WTC11 (cell line): Measurements from ENCODE around the gene HHAT. TPM values are rescaled to one million over a fixed set of nuclear protein-coding genes. Genes with fewer than 3 reads are reported as not detected.

Experiments used
- ATAC-seq: fragments of 200-7000 bp; cut with Tn5 transposase; 2 replicates; pipeline ENCODE4 v1.10.0; 2021; ENCODE audit warnings: mild to moderate bottlenecking, moderate library complexity
- CTCF ChIA-PET: fragments of 300-600 bp; sonication (Branson Sonifier 250); formaldehyde crosslinking; loops from one replicate; lab custom pipeline; 2021; ENCODE audit warnings: antibody characterized with exemption; lab: Charles Lee
- POLR2A ChIA-PET: fragments of 350-600 bp; sonication (Branson Sonifier 250); formaldehyde crosslinking; loops from one replicate; lab custom pipeline; 2021; ENCODE audit warnings: antibody characterized with exemption; lab: Charles Lee
- DNase-seq: peaks from one replicate; pipeline ENCODE4 v3.0.0; 2021; ENCODE audit warnings: low spot score
- H3K27ac Mint-ChIP-seq: 2 replicates; pipeline ENCODE4 v1.8.0; 2021; ENCODE audit warnings: mixed read lengths
- H3K27me3 Mint-ChIP-seq: 2 replicates; pipeline ENCODE4 v1.8.0; 2021; ENCODE audit warnings: low read depth, mild to moderate bottlenecking, moderate library complexity, mixed read lengths
- H3K36me3 Mint-ChIP-seq: 2 replicates; pipeline ENCODE4 v1.8.0; 2021; ENCODE audit warnings: mixed read lengths
- H3K4me1 Mint-ChIP-seq: 2 replicates; pipeline ENCODE4 v1.8.0; 2022; ENCODE audit warnings: mixed read lengths
- H3K4me3 Mint-ChIP-seq: 2 replicates; pipeline ENCODE4 v1.8.0; 2021; ENCODE audit warnings: mild to moderate bottlenecking, moderate library complexity, mixed read lengths
- H3K9me3 Mint-ChIP-seq: 2 replicates; pipeline ENCODE4 v1.8.0; 2021; ENCODE audit warnings: mixed read lengths
- CREB1 ChIP-seq: sonication (generic); formaldehyde crosslinking; IDR thresholded peaks from 2 replicates; pipeline ENCODE4 v1.8.0; 2023; ENCODE audit warnings: mild to moderate bottlenecking, missing genetic modification reagents
- ELF4 ChIP-seq: sonication (generic); formaldehyde crosslinking; IDR thresholded peaks from 2 replicates; pipeline ENCODE4 v1.8.1; 2022; ENCODE audit warnings: low read depth, mild to moderate bottlenecking, moderate library complexity, missing genetic modification reagents
- EMX1 ChIP-seq: fragments of 250-450 bp; sonication (Bioruptor Pico); IDR thresholded peaks from 2 replicates; pipeline ENCODE4 v1.8.0; 2021; ENCODE audit warnings: mild to moderate bottlenecking
- IRF2 ChIP-seq: sonication (generic); formaldehyde crosslinking; IDR thresholded peaks from 2 replicates; pipeline ENCODE4 v1.8.0; 2022; ENCODE audit warnings: low read depth, missing genetic modification reagents, borderline replicate concordance
- MXD4 ChIP-seq: fragments of 250-450 bp; sonication (Bioruptor Pico); IDR thresholded peaks from 2 replicates; pipeline ENCODE4 v1.8.0; 2021; ENCODE audit warnings: mild to moderate bottlenecking, moderate library complexity, borderline replicate concordance
- NFATC4 ChIP-seq: fragments of 250-450 bp; sonication (Bioruptor Pico); IDR thresholded peaks from 2 replicates; pipeline ENCODE4 v1.9.0; 2021; ENCODE audit warnings: mild to moderate bottlenecking
- NR3C1 ChIP-seq: sonication (generic); formaldehyde crosslinking; conservative IDR thresholded peaks from 2 replicates; pipeline ENCODE4 v1.8.1; 2023; ENCODE audit warnings: low read depth, mild to moderate bottlenecking, missing genetic modification reagents
- RELA ChIP-seq: sonication (generic); formaldehyde crosslinking; IDR thresholded peaks from 2 replicates; pipeline ENCODE4 v1.8.1; 2022; ENCODE audit warnings: missing genetic modification reagents, mild to moderate bottlenecking, borderline replicate concordance
- RORB ChIP-seq: fragments of 250-450 bp; sonication (Bioruptor Pico); IDR thresholded peaks from 2 replicates; pipeline ENCODE4 v1.9.0; 2021; ENCODE audit warnings: mild to moderate bottlenecking
- SMAD3 ChIP-seq: sonication (generic); formaldehyde crosslinking; IDR thresholded peaks from 2 replicates; pipeline ENCODE4 v1.8.0; 2022; ENCODE audit warnings: missing genetic modification reagents, mild to moderate bottlenecking, borderline replicate concordance
- SMAD4 ChIP-seq: sonication (generic); formaldehyde crosslinking; IDR thresholded peaks from 2 replicates; pipeline ENCODE4 v1.8.0; 2022; ENCODE audit warnings: mild to moderate bottlenecking, missing genetic modification reagents
- SOX15 ChIP-seq: fragments of 250-450 bp; sonication (Bioruptor Pico); IDR thresholded peaks from 2 replicates; pipeline ENCODE4 v1.9.0; 2021; ENCODE audit warnings: mild to moderate bottlenecking
- SP1 ChIP-seq: sonication (generic); formaldehyde crosslinking; conservative IDR thresholded peaks from 2 replicates; pipeline ENCODE4 v1.8.1; 2022; ENCODE audit warnings: missing genetic modification reagents
- TEAD4 ChIP-seq: sonication (generic); formaldehyde crosslinking; IDR thresholded peaks from 2 replicates; pipeline ENCODE4 v1.8.0; 2022; ENCODE audit warnings: mild to moderate bottlenecking, missing genetic modification reagents
- ZBTB21 ChIP-seq: sonication (generic); formaldehyde crosslinking; IDR thresholded peaks from 2 replicates; pipeline ENCODE4 v1.8.1; 2023; ENCODE audit warnings: mild to moderate bottlenecking, missing genetic modification reagents, borderline replicate concordance
- ZNF138 ChIP-seq: sonication (generic); formaldehyde crosslinking; conservative IDR thresholded peaks from 2 replicates; pipeline ENCODE4 v1.8.1; 2022; ENCODE audit warnings: mild to moderate bottlenecking, moderate library complexity, missing genetic modification reagents
- ZNF219 ChIP-seq: sonication (generic); formaldehyde crosslinking; IDR thresholded peaks from 2 replicates; pipeline ENCODE4 v1.8.0; 2023; ENCODE audit warnings: missing genetic modification reagents, mild to moderate bottlenecking, borderline replicate concordance
- ZNF396 ChIP-seq: fragments of 250-450 bp; sonication (Bioruptor Pico); IDR thresholded peaks from 2 replicates; pipeline ENCODE4 v1.8.0; 2021; ENCODE audit warnings: mild to moderate bottlenecking, moderate library complexity, borderline replicate concordance
- ZNF416 ChIP-seq: fragments of 250-450 bp; sonication (Bioruptor Pico); IDR thresholded peaks from 2 replicates; pipeline ENCODE4 v1.9.0; 2021; ENCODE audit warnings: mild to moderate bottlenecking, inconsistent platforms
- ZNF423 ChIP-seq: fragments of 250-450 bp; sonication (Bioruptor Pico); IDR thresholded peaks from 2 replicates; pipeline ENCODE4 v2.1.2; 2022; ENCODE audit warnings: mild to moderate bottlenecking, moderate library complexity
- total RNA-seq: library from RNA; stranded (reverse); gene quantifications from 3 replicates; pipeline ENCODE4 v1.2.3, GENCODE V29; 2021
- TF ChIP-seq, protein P1 (sequence below): sonication (generic); formaldehyde crosslinking; IDR thresholded peaks from 2 replicates; pipeline ENCODE4 v1.8.1; 2023; ENCODE audit warnings: mild to moderate bottlenecking, missing genetic modification reagents, borderline replicate concordance
- TF ChIP-seq, protein P2 (sequence below): sonication (generic); formaldehyde crosslinking; IDR thresholded peaks from 2 replicates; pipeline ENCODE4 v1.8.1; 2022; ENCODE audit warnings: missing genetic modification reagents, borderline replicate concordance
- TF ChIP-seq, protein P3 (sequence below): fragments of 250-450 bp; sonication (Bioruptor Pico); IDR thresholded peaks from 2 replicates; pipeline ENCODE4 v1.9.0; 2021; ENCODE audit warnings: mild to moderate bottlenecking
- TF ChIP-seq, protein P4 (sequence below): sonication (generic); formaldehyde crosslinking; IDR thresholded peaks from 2 replicates; pipeline ENCODE4 v1.8.0; 2022; ENCODE audit warnings: mild to moderate bottlenecking, missing genetic modification reagents
- TF ChIP-seq, protein P5 (sequence below): sonication (generic); formaldehyde crosslinking; IDR thresholded peaks from 2 replicates; pipeline ENCODE4 v1.8.1; 2023; ENCODE audit warnings: mild to moderate bottlenecking, missing genetic modification reagents
- TF ChIP-seq, protein P6 (sequence below): sonication (generic); formaldehyde crosslinking; IDR thresholded peaks from 2 replicates; pipeline ENCODE4 v1.8.1; 2022; ENCODE audit warnings: mild to moderate bottlenecking, moderate library complexity, missing genetic modification reagents

HHAT gene
- total RNA-seq, 1 experiment from 2014 or later: 0.39 TPM

DNA sequence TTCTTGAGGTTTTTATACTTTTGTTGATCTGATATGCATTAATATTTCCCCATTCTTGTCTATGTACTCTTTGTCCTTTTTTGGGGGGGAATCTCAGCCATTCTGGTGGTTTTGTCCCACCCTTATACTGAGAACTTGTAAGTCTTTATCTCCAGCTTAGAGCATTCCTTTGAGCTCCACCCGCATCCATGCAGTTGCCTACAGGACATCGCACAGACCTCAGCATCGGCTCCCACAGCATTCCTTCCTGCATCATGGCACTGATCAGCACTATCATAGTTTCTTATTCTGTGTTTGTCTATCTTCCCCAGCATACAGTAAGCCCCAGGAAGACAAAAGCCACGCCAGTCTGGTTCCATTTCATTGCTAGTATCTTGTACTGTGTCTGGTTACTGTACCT, 33.0 kb downstream of the HHAT start (continued):
- TF ChIP-seq, protein P1, sequence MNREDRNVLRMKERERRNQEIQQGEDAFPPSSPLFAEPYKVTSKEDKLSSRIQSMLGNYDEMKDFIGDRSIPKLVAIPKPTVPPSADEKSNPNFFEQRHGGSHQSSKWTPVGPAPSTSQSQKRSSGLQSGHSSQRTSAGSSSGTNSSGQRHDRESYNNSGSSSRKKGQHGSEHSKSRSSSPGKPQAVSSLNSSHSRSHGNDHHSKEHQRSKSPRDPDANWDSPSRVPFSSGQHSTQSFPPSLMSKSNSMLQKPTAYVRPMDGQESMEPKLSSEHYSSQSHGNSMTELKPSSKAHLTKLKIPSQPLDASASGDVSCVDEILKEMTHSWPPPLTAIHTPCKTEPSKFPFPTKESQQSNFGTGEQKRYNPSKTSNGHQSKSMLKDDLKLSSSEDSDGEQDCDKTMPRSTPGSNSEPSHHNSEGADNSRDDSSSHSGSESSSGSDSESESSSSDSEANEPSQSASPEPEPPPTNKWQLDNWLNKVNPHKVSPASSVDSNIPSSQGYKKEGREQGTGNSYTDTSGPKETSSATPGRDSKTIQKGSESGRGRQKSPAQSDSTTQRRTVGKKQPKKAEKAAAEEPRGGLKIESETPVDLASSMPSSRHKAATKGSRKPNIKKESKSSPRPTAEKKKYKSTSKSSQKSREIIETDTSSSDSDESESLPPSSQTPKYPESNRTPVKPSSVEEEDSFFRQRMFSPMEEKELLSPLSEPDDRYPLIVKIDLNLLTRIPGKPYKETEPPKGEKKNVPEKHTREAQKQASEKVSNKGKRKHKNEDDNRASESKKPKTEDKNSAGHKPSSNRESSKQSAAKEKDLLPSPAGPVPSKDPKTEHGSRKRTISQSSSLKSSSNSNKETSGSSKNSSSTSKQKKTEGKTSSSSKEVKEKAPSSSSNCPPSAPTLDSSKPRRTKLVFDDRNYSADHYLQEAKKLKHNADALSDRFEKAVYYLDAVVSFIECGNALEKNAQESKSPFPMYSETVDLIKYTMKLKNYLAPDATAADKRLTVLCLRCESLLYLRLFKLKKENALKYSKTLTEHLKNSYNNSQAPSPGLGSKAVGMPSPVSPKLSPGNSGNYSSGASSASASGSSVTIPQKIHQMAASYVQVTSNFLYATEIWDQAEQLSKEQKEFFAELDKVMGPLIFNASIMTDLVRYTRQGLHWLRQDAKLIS (CRISPR knock-in tag): no peak
- TF ChIP-seq, protein P2, sequence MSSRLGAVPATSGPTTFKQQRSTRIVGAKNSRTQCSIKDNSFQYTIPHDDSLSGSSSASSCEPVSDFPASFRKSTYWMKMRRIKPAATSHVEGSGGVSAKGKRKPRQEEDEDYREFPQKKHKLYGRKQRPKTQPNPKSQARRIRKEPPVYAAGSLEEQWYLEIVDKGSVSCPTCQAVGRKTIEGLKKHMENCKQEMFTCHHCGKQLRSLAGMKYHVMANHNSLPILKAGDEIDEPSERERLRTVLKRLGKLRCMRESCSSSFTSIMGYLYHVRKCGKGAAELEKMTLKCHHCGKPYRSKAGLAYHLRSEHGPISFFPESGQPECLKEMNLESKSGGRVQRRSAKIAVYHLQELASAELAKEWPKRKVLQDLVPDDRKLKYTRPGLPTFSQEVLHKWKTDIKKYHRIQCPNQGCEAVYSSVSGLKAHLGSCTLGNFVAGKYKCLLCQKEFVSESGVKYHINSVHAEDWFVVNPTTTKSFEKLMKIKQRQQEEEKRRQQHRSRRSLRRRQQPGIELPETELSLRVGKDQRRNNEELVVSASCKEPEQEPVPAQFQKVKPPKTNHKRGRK (CRISPR knock-in tag): no peak
- no peak for TF ChIP-seq SMAD3 (CRISPR knock-in tag)

DNA sequence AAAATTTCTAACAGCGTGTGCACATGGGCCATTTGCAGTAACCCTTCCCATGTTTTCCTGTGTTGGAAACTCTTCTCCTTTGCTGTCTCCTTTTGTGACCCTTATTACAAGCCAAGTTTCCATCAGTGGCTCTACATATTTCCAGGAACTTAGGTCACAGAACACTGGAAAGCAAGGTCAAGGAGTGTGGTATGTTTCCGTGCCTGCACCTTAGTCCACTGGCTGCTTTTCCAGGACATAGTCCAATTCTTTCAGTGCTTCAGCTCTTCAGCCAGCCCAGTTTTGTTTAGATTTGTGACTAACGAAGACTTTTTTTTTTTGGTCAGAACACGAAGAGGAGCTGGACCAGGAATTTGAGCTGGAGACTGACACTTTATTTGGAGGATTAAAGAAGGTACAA, 33.8 kb downstream of the HHAT start:
- Mint-ChIP-seq H3K27ac (no peak overlapping the region), H3K4me3 (no peak overlapping the region), H3K9me3 (no peaks in the 10 kb centered on the region), H3K27me3 (peaks cover 12% of the 10 kb centered on the region), H3K4me1 (peaks cover 51% of the 10 kb centered on the region), H3K36me3 (no peaks in the 10 kb centered on the region)
- CTCF ChIA-PET: interaction anchor here (0.6 to 2.8 kb wide), 3 partner anchors 12 to 55 kb away, joined by 3 to 13 read pairs (median 3); no protein-coding TSS in a partner anchor
- DNase-seq: no peak
- ATAC-seq: no peak
- POLR2A ChIA-PET: interaction anchor here (1.2 kb wide), 1 partner anchor 11 kb away, joined by 3 read pairs; no protein-coding TSS in a partner anchor
- TF ChIP-seq SOX15: no peak
- TF ChIP-seq ZNF423 (CRISPR knock-in tag): no peak
- no peak for TF ChIP-seq ZNF416 (CRISPR knock-in tag)
- TF ChIP-seq CREB1 (CRISPR knock-in tag): no peak
- TF ChIP-seq IRF2: no peak
- no peak for TF ChIP-seq SMAD4 (CRISPR knock-in tag)
- TF ChIP-seq, protein P3, sequence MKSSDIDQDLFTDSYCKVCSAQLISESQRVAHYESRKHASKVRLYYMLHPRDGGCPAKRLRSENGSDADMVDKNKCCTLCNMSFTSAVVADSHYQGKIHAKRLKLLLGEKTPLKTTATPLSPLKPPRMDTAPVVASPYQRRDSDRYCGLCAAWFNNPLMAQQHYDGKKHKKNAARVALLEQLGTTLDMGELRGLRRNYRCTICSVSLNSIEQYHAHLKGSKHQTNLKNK (CRISPR knock-in tag): no peak
- TF ChIP-seq EMX1 (CRISPR knock-in tag): no peak
- no peak for TF ChIP-seq ZNF396 (CRISPR knock-in tag)
- no peak for TF ChIP-seq RORB (CRISPR knock-in tag)
- no peak for TF ChIP-seq ZNF219
- no peak for TF ChIP-seq NFATC4
- no peak for TF ChIP-seq ZBTB21 (CRISPR knock-in tag)
- no peak for TF ChIP-seq ELF4 (CRISPR knock-in tag)
- TF ChIP-seq ZNF138 (CRISPR knock-in tag): no peak
- TF ChIP-seq, protein P4, sequence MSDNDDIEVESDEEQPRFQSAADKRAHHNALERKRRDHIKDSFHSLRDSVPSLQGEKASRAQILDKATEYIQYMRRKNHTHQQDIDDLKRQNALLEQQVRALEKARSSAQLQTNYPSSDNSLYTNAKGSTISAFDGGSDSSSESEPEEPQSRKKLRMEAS (CRISPR knock-in tag): no peak

DNA sequence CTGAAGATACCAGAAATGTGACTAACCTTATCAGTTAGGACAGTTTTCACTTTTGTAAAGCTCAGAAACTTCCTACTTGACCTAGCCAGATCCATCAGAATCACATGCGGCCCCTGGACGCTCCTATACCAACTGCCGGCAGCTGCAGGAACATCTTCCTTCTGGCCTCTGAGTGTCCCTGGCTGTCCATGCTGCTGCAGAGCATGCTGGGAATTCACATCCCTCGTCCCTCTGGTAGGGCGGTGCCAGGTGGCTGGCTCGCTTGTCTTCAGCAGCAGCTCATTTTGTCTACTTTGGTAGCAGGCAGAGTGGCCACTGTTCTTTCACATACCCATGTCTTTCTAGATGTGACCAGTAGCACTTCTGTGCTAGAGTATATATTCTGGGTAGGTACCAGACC, 34.4 kb downstream of the HHAT start:
- Mint-ChIP-seq H3K27ac (no peak overlapping the region), H3K27me3 (peaks cover 14% of the 10 kb centered on the region), H3K4me1 (peaks cover 54% of the 10 kb centered on the region), H3K4me3 (no peak overlapping the region), H3K36me3 (no peaks in the 10 kb centered on the region), H3K9me3 (no peaks in the 10 kb centered on the region)
- ChIA-PET CTCF (interaction anchor here (1.0 to 2.8 kb wide), 2 partner anchors 11 to 52 kb away, joined by 3 to 13 read pairs; no protein-coding TSS in a partner anchor), POLR2A (interaction anchor here (1.2 kb wide), 1 partner anchor 11 kb away, joined by 3 read pairs; no protein-coding TSS in a partner anchor)
- DNase-seq (no peak), ATAC-seq (no peak)
- no peak for TF ChIP-seq NR3C1 (CRISPR knock-in tag)
- TF ChIP-seq RELA: no peak
- TF ChIP-seq ZBTB21 (CRISPR knock-in tag): no peak
- TF ChIP-seq, protein P4 (CRISPR knock-in tag): no peak
- TF ChIP-seq EMX1 (CRISPR knock-in tag): no peak
- no peak for TF ChIP-seq TEAD4 (CRISPR knock-in tag)
- TF ChIP-seq, protein P5, sequence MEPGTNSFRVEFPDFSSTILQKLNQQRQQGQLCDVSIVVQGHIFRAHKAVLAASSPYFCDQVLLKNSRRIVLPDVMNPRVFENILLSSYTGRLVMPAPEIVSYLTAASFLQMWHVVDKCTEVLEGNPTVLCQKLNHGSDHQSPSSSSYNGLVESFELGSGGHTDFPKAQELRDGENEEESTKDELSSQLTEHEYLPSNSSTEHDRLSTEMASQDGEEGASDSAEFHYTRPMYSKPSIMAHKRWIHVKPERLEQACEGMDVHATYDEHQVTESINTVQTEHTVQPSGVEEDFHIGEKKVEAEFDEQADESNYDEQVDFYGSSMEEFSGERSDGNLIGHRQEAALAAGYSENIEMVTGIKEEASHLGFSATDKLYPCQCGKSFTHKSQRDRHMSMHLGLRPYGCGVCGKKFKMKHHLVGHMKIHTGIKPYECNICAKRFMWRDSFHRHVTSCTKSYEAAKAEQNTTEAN (CRISPR knock-in tag): no peak
- no peak for TF ChIP-seq MXD4
- no peak for TF ChIP-seq ELF4 (CRISPR knock-in tag)
- TF ChIP-seq, protein P6, sequence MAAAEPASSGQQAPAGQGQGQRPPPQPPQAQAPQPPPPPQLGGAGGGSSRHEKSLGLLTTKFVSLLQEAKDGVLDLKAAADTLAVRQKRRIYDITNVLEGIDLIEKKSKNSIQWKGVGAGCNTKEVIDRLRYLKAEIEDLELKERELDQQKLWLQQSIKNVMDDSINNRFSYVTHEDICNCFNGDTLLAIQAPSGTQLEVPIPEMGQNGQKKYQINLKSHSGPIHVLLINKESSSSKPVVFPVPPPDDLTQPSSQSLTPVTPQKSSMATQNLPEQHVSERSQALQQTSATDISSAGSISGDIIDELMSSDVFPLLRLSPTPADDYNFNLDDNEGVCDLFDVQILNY (CRISPR knock-in tag): no peak
- no peak for TF ChIP-seq SP1 (CRISPR knock-in tag)
- TF ChIP-seq ZNF219: no peak
